CD14-positive monocyte (primary cell): ENCODE measurements around the gene PKMYT1. TPM values are rescaled to one million over a fixed set of nuclear protein-coding genes. Genes with fewer than 3 reads are reported as not detected.

Source experiments
- DNase-seq, 3 donors: peaks; one replicate each; pipeline ENCODE4 v3.0.0-alpha.2; 2011 to 2022
- H2AFZ ChIP-seq: 2 replicates; pipeline ENCODE4 v1.6.0; 2012; ENCODE audit warnings: mild to moderate bottlenecking, low read depth, low read length, inconsistent platforms; ENCODE audit not compliant: insufficient read depth, poor library complexity, severe bottlenecking
- H3K27ac ChIP-seq, 2 donors: 1 replicate in 1 of 2; 2 replicates in 1 of 2; pipeline ENCODE4 v1.5.1; 2012 to 2013; ENCODE audit warnings: low read length in 2 of 2, control low read depth in 1 of 2, inconsistent platforms in 1 of 2, low read depth in 1 of 2, mild to moderate bottlenecking in 1 of 2
- H3K27me3 ChIP-seq, 2 donors: one replicate each; pipeline versions ENCODE4 v1.6.0 to v1.6.1; 2011 to 2013; ENCODE audit warnings: low read length in 2 of 2; ENCODE audit not compliant: control insufficient read depth in 2 of 2, insufficient read depth in 2 of 2
- H3K36me3 ChIP-seq, 2 donors: replicated peaks in 1 of 2; 1 replicate in 1 of 2; 2 replicates in 1 of 2; pipeline versions ENCODE4 v1.5.1 to v1.6.1; 2012 to 2013; ENCODE audit warnings: low read length in 2 of 2, control low read depth in 1 of 2, inconsistent platforms in 1 of 2, mild to moderate bottlenecking in 1 of 2; ENCODE audit not compliant: insufficient read depth in 2 of 2, control insufficient read depth in 1 of 2
- H3K4me1 ChIP-seq, 2 donors: 1 replicate in 1 of 2; 2 replicates in 1 of 2; pipeline versions ENCODE4 v1.5.1 to v1.6.1; 2012 to 2013; ENCODE audit warnings: low read length in 2 of 2, control low read depth in 1 of 2, inconsistent platforms in 1 of 2, mild to moderate bottlenecking in 1 of 2, moderate library complexity in 1 of 2; ENCODE audit not compliant: insufficient read depth in 2 of 2, control insufficient read depth in 1 of 2
- H3K4me2 ChIP-seq: replicated peaks from 2 replicates; pipeline ENCODE3; 2012; ENCODE audit warnings: low read length, moderate library complexity, mild to moderate bottlenecking; ENCODE audit not compliant: poor library complexity, severe bottlenecking; ENCODE audit errors: extremely low read depth
- H3K4me3 ChIP-seq, 3 experiments: fragments of 200-600 bp in 1 of 3; sonication (generic) in 1 of 3; replicated peaks in 1 of 3; 1 replicate in 2 of 3; 2 replicates in 1 of 3; pipeline ENCODE4 v1.5.1; 2011 to 2013; ENCODE audit warnings: low read length in 3 of 3, mild to moderate bottlenecking in 3 of 3, control low read depth in 2 of 3, low read depth in 2 of 3, inconsistent platforms in 1 of 3, moderate library complexity in 1 of 3
- H3K79me2 ChIP-seq: 2 replicates; pipeline ENCODE4 v1.6.0; 2012; ENCODE audit warnings: mild to moderate bottlenecking, control low read depth, inconsistent platforms, low read length, moderate library complexity; ENCODE audit not compliant: insufficient read depth
- H3K9ac ChIP-seq: 2 replicates; pipeline ENCODE4 v1.6.0; 2017; ENCODE audit warnings: low read length, mild to moderate bottlenecking; ENCODE audit not compliant: insufficient read depth, poor library complexity, severe bottlenecking
- H3K9me3 ChIP-seq, 2 donors: replicated peaks in 1 of 2; 1 replicate in 1 of 2; 2 replicates in 1 of 2; pipeline versions ENCODE4 v1.5.1 to v1.6.1; 2012 to 2013; ENCODE audit warnings: low read length in 2 of 2, control low read depth in 1 of 2; ENCODE audit not compliant: control insufficient read depth in 1 of 2, insufficient read depth in 1 of 2
- H4K20me1 ChIP-seq: 2 replicates; pipeline ENCODE4 v1.6.0; 2012; ENCODE audit warnings: mild to moderate bottlenecking, low read length, control low read depth, moderate library complexity; ENCODE audit not compliant: insufficient read depth
- H3K27ac Mint-ChIP-seq, 7 donors: one replicate each; pipeline ENCODE4 v1.8.0; 2020; ENCODE audit warnings: mild to moderate bottlenecking in 7 of 7, mixed read lengths in 7 of 7, moderate library complexity in 6 of 7, inconsistent platforms in 2 of 7
- H3K27me3 Mint-ChIP-seq, 3 donors: one replicate each; pipeline ENCODE4 v1.8.0; 2021 to 2022; ENCODE audit warnings: low read depth in 3 of 3, mild to moderate bottlenecking in 3 of 3, mixed read lengths in 3 of 3, moderate library complexity in 3 of 3, inconsistent platforms in 1 of 3
- H3K36me3 Mint-ChIP-seq, 2 donors: one replicate each; pipeline ENCODE4 v1.8.0; 2020; ENCODE audit warnings: mixed read lengths in 2 of 2, inconsistent platforms in 1 of 2, mild to moderate bottlenecking in 1 of 2
- H3K4me1 Mint-ChIP-seq: one replicate; pipeline ENCODE4 v1.8.0; 2020; ENCODE audit warnings: mild to moderate bottlenecking, mixed read lengths
- H3K4me3 Mint-ChIP-seq, 2 donors: one replicate each; pipeline ENCODE4 v1.8.0; 2020; ENCODE audit warnings: mild to moderate bottlenecking in 2 of 2, mixed read lengths in 2 of 2, moderate library complexity in 1 of 2
- H3K9me3 Mint-ChIP-seq, 7 donors: one replicate each; pipeline ENCODE4 v1.8.0; 2020 to 2022; ENCODE audit warnings: mixed read lengths in 7 of 7, mild to moderate bottlenecking in 6 of 7, moderate library complexity in 6 of 7, inconsistent platforms in 2 of 7
- WGBS: methylation state at CpG from one replicate; pipeline ENCODE4 v1.1.5; 2013; ENCODE audit warnings: missing lambda C conversion rate; ENCODE audit not compliant: insufficient coverage; 5-methylcytosine and 5-hydroxymethylcytosine counted together
- intact Hi-C, 2 donors: fragments of 100-400 bp; cut with micrococcal nuclease; formaldehyde crosslinking; loops; one replicate each; pipeline versions ENCODE4 v1.15.0 to v1.15.1; 2023
- polyA plus RNA-seq, 3 donors: library from polyadenylated mRNA; depleted of rRNA in 1 of 3; unstranded in 2 of 3; stranded (reverse) in 1 of 3; fragments of 300-500 nt in 2 of 3; fragments of >200 nt in 1 of 3; fragmentation: Illumina TruSeq in 2 of 3; gene quantifications; 1 replicate in 2 of 3; 2 replicates in 1 of 3; pipeline ENCODE4 v1.2.3, GENCODE V29; 2012 to 2021
- TF ChIP-seq, protein P1 (sequence below): fragments of 200-600 bp; IDR thresholded peaks from one replicate; pipeline ENCODE4 v1.8.0; 2022; ENCODE audit warnings: antibody characterized with exemption, mild to moderate bottlenecking

The PKMYT1 gene
- polyA plus RNA-seq, 3 donors: 0.39 to 3.2 (median 3.0) TPM

DNA sequence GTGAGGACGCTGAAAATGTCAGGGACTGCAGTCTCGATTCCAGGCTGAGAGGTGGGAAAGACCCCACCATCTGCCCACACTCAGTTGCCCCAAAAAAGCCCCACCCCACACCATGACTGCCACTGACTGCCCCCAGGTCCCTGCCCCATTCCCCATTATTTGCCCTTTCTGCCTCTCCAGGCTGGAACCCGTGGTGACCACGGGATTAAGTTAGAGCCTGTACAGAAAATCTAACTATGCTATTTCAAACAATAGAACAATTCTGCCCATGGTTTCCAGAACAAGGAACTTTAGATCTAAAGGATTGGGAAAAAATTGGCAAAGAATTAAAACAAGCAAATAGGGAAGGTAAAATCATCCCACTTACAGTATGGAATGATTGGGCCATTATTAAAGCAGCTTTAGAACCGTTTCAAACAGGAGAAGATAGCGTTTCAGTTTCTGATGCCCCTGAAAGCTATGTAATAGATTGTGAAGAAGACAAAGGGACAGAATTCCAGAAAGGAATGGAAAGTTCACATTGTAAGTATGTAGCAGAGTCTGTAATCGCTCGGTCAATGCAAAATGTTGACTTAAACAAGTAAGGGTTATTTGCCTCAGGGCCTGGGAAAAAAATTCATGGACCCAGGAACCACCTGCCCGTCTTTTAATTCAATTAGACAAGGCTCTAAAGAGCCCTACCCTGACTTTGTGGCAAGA is 54.1 kb downstream of the PKMYT1 start:
- peaks cover 6 to 8% of the 10 kb centered on the region in 2 donors for H3K4me1 ChIP-seq
- peaks cover 8% of the 10 kb centered on the region for H3K4me1 Mint-ChIP-seq
- H3K4me3 Mint-ChIP-seq: no peak overlapping the region
- H3K4me2 ChIP-seq: no peak overlapping the region
- peak overlapping the region in 1 of 7 donors; percentile 5 for H3K27ac Mint-ChIP-seq
- peaks cover 21 to 27% of the 10 kb centered on the region in 2 donors for H3K36me3 ChIP-seq
- no peaks in the 10 kb centered on the region for H3K9me3 ChIP-seq
- no peak overlapping the region for H3K27ac ChIP-seq
- H3K36me3 Mint-ChIP-seq: peaks cover 21 to 43% of the 10 kb centered on the region in 2 donors
- peaks cover 0 to 3% (median 0%) of the 10 kb centered on the region in 7 donors for H3K9me3 Mint-ChIP-seq
- no peak overlapping the region for H3K9ac ChIP-seq
- H4K20me1 ChIP-seq: peaks cover 6% of the 10 kb centered on the region
- no peaks in the 10 kb centered on the region for H3K79me2 ChIP-seq
- intact Hi-C loops: loop anchor here in 1 of 2 donors (2.0 kb wide), 1 partner anchor 87 kb away; no protein-coding TSS in a partner anchor
- no peaks in the 10 kb centered on the region for H3K27me3 Mint-ChIP-seq
- no peaks in the 10 kb centered on the region for H3K27me3 ChIP-seq
- DNase-seq: no peak
- H3K4me3 ChIP-seq: no peak overlapping the region
- TF ChIP-seq, protein P1, sequence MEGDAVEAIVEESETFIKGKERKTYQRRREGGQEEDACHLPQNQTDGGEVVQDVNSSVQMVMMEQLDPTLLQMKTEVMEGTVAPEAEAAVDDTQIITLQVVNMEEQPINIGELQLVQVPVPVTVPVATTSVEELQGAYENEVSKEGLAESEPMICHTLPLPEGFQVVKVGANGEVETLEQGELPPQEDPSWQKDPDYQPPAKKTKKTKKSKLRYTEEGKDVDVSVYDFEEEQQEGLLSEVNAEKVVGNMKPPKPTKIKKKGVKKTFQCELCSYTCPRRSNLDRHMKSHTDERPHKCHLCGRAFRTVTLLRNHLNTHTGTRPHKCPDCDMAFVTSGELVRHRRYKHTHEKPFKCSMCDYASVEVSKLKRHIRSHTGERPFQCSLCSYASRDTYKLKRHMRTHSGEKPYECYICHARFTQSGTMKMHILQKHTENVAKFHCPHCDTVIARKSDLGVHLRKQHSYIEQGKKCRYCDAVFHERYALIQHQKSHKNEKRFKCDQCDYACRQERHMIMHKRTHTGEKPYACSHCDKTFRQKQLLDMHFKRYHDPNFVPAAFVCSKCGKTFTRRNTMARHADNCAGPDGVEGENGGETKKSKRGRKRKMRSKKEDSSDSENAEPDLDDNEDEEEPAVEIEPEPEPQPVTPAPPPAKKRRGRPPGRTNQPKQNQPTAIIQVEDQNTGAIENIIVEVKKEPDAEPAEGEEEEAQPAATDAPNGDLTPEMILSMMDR: no peak
- H2AFZ ChIP-seq: no peak overlapping the region
- WGBS: 100% methylated on average over 3 of the region's 9 CpGs

GRCh38 chr16:2924901-2925755 is 55.1 kb downstream of the PKMYT1 start:
- Histone ChIP-seq H3K36me3 (peaks cover 15 to 19% of the 10 kb centered on the region in 2 donors), H3K4me2 (no peak overlapping the region), H2AFZ (no peak overlapping the region), H3K4me1 (peaks cover 6 to 8% of the 10 kb centered on the region in 2 donors), H3K27me3 (no peaks in the 10 kb centered on the region), H3K27ac (no peak overlapping the region), H3K79me2 (no peaks in the 10 kb centered on the region), H3K4me3 (no peak overlapping the region), H4K20me1 (peaks cover 6% of the 10 kb centered on the region), H3K9me3 (no peaks in the 10 kb centered on the region), H3K9ac (no peak overlapping the region)
- Mint-ChIP-seq H3K27ac (no peak overlapping the region), H3K4me3 (no peak overlapping the region), H3K36me3 (peaks cover 19 to 40% of the 10 kb centered on the region in 2 donors), H3K27me3 (no peaks in the 10 kb centered on the region), H3K4me1 (peaks cover 8% of the 10 kb centered on the region), H3K9me3 (peaks cover 0 to 1% (median 0%) of the 10 kb centered on the region in 7 donors)
- 79% methylated on average over 28 of the region's 42 CpGs for WGBS
- intact Hi-C loops: loop anchor here in 1 of 2 donors (5.0 kb wide), 1 partner anchor 88 kb away; no protein-coding TSS in a partner anchor
- TF ChIP-seq, protein P1: no peak
- no peak for DNase-seq
